Stimulated activated CD8-positive, alpha-beta memory T cell treated with anti-CD3 and anti-CD28 coated beads, Interleukin-12 subunit alpha, Interleukin-12 subunit beta, amount 100 ng/mL, for 4 hours (primary cell): Measurements from ENCODE around the gene TSPAN33.

Experiments used
- DNase-seq: peaks from one replicate; pipeline ENCODE4 v3.0.0-alpha.2; 2020; ENCODE audit warnings: low read depth

Gene TSPAN33

GRCh38 chr7:129136887-129137642, 7.4 kb upstream of the TSPAN33 start:
- DNase-seq = no peak

GRCh38 chr7:129143724-129144094, 798 bp upstream of the TSPAN33 start:
- no peak for DNase-seq

- DNase-seq = no peak
These were observed 544 bp downstream of the TSPAN33 start for GRCh38 chr7:129144834-129145668.

- DNase-seq = no peak
These were observed 1.9 kb downstream of the TSPAN33 start for GRCh38 chr7:129146237-129146979.

GRCh38 chr7:129147731-129148130, 3.2 kb downstream of the TSPAN33 start:
- no peak for DNase-seq

GRCh38 chr7:129149511-129149910, 5.0 kb downstream of the TSPAN33 start:
- DNase-seq = no peak

GRCh38 chr7:129150199-129150996, 5.9 kb downstream of the TSPAN33 start:
- no peak for DNase-seq

- no peak for DNase-seq
These were observed 13.1 kb downstream of the TSPAN33 start for GRCh38 chr7:129157651-129158050.

- no peak for DNase-seq
These were observed 15.0 kb downstream of the TSPAN33 start for GRCh38 chr7:129159539-129159938.

GRCh38 chr7:129160161-129160905, 15.8 kb downstream of the TSPAN33 start:
- DNase-seq = no peak

GRCh38 chr7:129161524-129162225, 17.2 kb downstream of the TSPAN33 start:
- no peak for DNase-seq

- DNase-seq = no peak
These were observed 18.2 kb downstream of the TSPAN33 start for GRCh38 chr7:129162732-129163131.

- DNase-seq = no peak
These were observed 19.5 kb downstream of the TSPAN33 start for GRCh38 chr7:129163875-129164544.

- DNase-seq = no peak
These were observed 22.2 kb downstream of the TSPAN33 start for GRCh38 chr7:129166745-129167144.

- no peak for DNase-seq
These were observed 23.3 kb downstream of the TSPAN33 start for GRCh38 chr7:129167817-129168216.

GRCh38 chr7:129168231-129169021, 23.9 kb downstream of the TSPAN33 start:
- no peak for DNase-seq

- DNase-seq = peak; percentile 22
These were observed 24.7 kb downstream of the TSPAN33 start for GRCh38 chr7:129169171-129169671.

GRCh38 chr7:129169686-129170440, 25.4 kb downstream of the TSPAN33 start:
- DNase-seq = no peak
